ENCODE measurements around the gene NDNF.

NDNF gene

GRCh38 chr4:121009578-121010478, 62.5 kb downstream of the NDNF start:
- Histone ChIP-seq H3K9ac (ENCODE audit: low read depth, low read length, poor library complexity, severe bottlenecking) (no peak overlapping the region), H3K9me2 (replicated peaks; ENCODE audit: low read depth, low read length) (0 out of 2 replicates have a peak, but pooled peaks cover 4% of the 10 kb centered on the region), H2AFZ (ENCODE audit: low read length) (no peak overlapping the region), H3K27me3 (ENCODE audit: insufficient read depth, low read length, poor library complexity, severe bottlenecking) (no peaks in the 10 kb centered on the region), H3K4me1 (ENCODE audit: insufficient read depth, low read length, poor library complexity, severe bottlenecking) (no peaks in the 10 kb centered on the region), H3K36me3 (ENCODE audit: insufficient read depth, low read length) (no peaks in the 10 kb centered on the region), H3K9me3 (ENCODE audit: insufficient read depth, low read depth, low read length) (no peaks in the 10 kb centered on the region), H3K79me2 (ENCODE audit: insufficient read depth, low read length) (no peaks in the 10 kb centered on the region), H3K4me3 (ENCODE audit: low read length, poor library complexity, severe bottlenecking) (no peak overlapping the region), H3K4me2 (ENCODE audit: low read depth, low read length, poor library complexity, severe bottlenecking) (no peak overlapping the region), H3F3A (ENCODE audit: low read depth) (no peaks in the 10 kb centered on the region), H4K20me1 (ENCODE audit: insufficient read depth, low read length, poor library complexity, severe bottlenecking) (no peaks in the 10 kb centered on the region)
- no peak for TF ChIP-seq EZH2phosphoT487 (IDR thresholded peaks at IDR 0.05; ENCODE audit: borderline replicate concordance)
- TF ChIP-seq CTCF (conservative IDR thresholded peaks at IDR 0.05; ENCODE audit: low read length), result no peak

GRCh38 chr4:121007660-121008059, 64.7 kb downstream of the NDNF start:
- H3K27me3 ChIP-seq (ENCODE audit: insufficient read depth, low read length, poor library complexity, severe bottlenecking), result no peaks in the 10 kb centered on the region
- no peak overlapping the region for H3K9ac ChIP-seq (ENCODE audit: low read depth, low read length, poor library complexity, severe bottlenecking)
- no peaks in the 10 kb centered on the region for H3K79me2 ChIP-seq (ENCODE audit: insufficient read depth, low read length)
- H3K4me1 ChIP-seq (ENCODE audit: insufficient read depth, low read length, poor library complexity, severe bottlenecking), result no peaks in the 10 kb centered on the region
- H3K36me3 ChIP-seq (ENCODE audit: insufficient read depth, low read length), result no peaks in the 10 kb centered on the region
- no peaks in the 10 kb centered on the region for H3K9me2 ChIP-seq (replicated peaks; ENCODE audit: low read depth, low read length)
- no peak overlapping the region for H3K4me2 ChIP-seq (ENCODE audit: low read depth, low read length, poor library complexity, severe bottlenecking)
- no peak overlapping the region for H2AFZ ChIP-seq (ENCODE audit: low read length)
- TF ChIP-seq EZH2phosphoT487 (IDR thresholded peaks at IDR 0.05; ENCODE audit: borderline replicate concordance) (no peak), CTCF (conservative IDR thresholded peaks at IDR 0.05; ENCODE audit: low read length) (no peak)
- no peaks in the 10 kb centered on the region for H3F3A ChIP-seq (ENCODE audit: low read depth)
- H3K4me3 ChIP-seq (ENCODE audit: low read length, poor library complexity, severe bottlenecking), result no peak overlapping the region
- no peaks in the 10 kb centered on the region for H3K9me3 ChIP-seq (ENCODE audit: insufficient read depth, low read depth, low read length)
- no peaks in the 10 kb centered on the region for H4K20me1 ChIP-seq (ENCODE audit: insufficient read depth, low read length, poor library complexity, severe bottlenecking)

- no peaks in the 10 kb centered on the region for H3K79me2 ChIP-seq (ENCODE audit: insufficient read depth, low read length)
- no peaks in the 10 kb centered on the region for H3K27me3 ChIP-seq (ENCODE audit: insufficient read depth, low read length, poor library complexity, severe bottlenecking)
- no peak overlapping the region for H3K4me2 ChIP-seq (ENCODE audit: low read depth, low read length, poor library complexity, severe bottlenecking)
- TF ChIP-seq EZH2phosphoT487 (IDR thresholded peaks at IDR 0.05; ENCODE audit: borderline replicate concordance), result no peak
- no peak for TF ChIP-seq CTCF (conservative IDR thresholded peaks at IDR 0.05; ENCODE audit: low read length)
- H3K9me3 ChIP-seq (ENCODE audit: insufficient read depth, low read depth, low read length), result no peaks in the 10 kb centered on the region
- H3F3A ChIP-seq (ENCODE audit: low read depth), result no peaks in the 10 kb centered on the region
- H3K36me3 ChIP-seq (ENCODE audit: insufficient read depth, low read length), result no peaks in the 10 kb centered on the region
- H2AFZ ChIP-seq (ENCODE audit: low read length), result no peak overlapping the region
- no peak overlapping the region for H3K4me3 ChIP-seq (ENCODE audit: low read length, poor library complexity, severe bottlenecking)
- H3K9me2 ChIP-seq (replicated peaks; ENCODE audit: low read depth, low read length), result no peaks in the 10 kb centered on the region
- H4K20me1 ChIP-seq (ENCODE audit: insufficient read depth, low read length, poor library complexity, severe bottlenecking), result no peaks in the 10 kb centered on the region
- H3K4me1 ChIP-seq (ENCODE audit: insufficient read depth, low read length, poor library complexity, severe bottlenecking), result no peaks in the 10 kb centered on the region
- H3K9ac ChIP-seq (ENCODE audit: low read depth, low read length, poor library complexity, severe bottlenecking), result no peak overlapping the region
Measured at GRCh38 chr4:121003863-121004262, 68.5 kb downstream of the NDNF start.

All from Loucy (cell line).